GM12891 (cell line): ENCODE measurements around the gene ST6GALNAC3.

ENCODE experiments used
- POLR2AphosphoS5 ChIP-seq: IDR thresholded peaks from 2 replicates; pipeline ENCODE4 v1.6.1; 2011; ENCODE audit warnings: low read depth, low read length, control low read depth
- SPI1 ChIP-seq: IDR thresholded peaks from 2 replicates; pipeline ENCODE4 v1.6.1; 2011; ENCODE audit warnings: low read depth, low read length, control low read depth
- TAF1 ChIP-seq: IDR thresholded peaks from 2 replicates; pipeline ENCODE4 v1.6.1; 2011; ENCODE audit warnings: low read depth, low read length, control low read depth

GRCh38 chr1:76568573-76569238 is 494.2 kb downstream of the ST6GALNAC3 start:
- TF ChIP-seq POLR2AphosphoS5 (no peak), TAF1 (no peak), SPI1 (no peak)
